LNCAP (cell line): ENCODE data around the gene SP140.

Experiments
- TF ChIP-seq, protein P1 (sequence below): fragments of 450-650 bp; IDR thresholded peaks from 2 replicates; pipeline ENCODE4 v1.5.1; 2017; ENCODE audit warnings: mild to moderate bottlenecking

The SP140 gene

DNA sequence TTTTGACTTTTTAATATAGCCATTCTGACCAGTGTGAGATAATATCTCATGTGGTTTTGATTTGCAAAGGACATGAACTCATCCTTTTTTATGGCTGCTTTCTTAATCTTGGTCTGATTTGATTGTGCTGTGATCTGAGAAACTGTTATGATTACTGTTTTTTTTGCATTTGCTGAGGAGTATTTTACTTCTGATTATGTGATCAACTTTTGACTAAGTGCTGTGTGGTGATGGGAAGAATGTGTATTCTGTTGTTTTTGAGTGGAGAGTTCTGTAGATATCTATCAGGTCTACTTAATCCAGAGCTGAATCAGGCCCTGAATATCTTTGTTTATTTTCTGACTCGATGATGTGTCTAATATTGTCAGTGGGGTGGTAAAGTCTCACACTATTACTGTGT lies 118.2 kb downstream of the SP140 start:
- TF ChIP-seq, protein P1, sequence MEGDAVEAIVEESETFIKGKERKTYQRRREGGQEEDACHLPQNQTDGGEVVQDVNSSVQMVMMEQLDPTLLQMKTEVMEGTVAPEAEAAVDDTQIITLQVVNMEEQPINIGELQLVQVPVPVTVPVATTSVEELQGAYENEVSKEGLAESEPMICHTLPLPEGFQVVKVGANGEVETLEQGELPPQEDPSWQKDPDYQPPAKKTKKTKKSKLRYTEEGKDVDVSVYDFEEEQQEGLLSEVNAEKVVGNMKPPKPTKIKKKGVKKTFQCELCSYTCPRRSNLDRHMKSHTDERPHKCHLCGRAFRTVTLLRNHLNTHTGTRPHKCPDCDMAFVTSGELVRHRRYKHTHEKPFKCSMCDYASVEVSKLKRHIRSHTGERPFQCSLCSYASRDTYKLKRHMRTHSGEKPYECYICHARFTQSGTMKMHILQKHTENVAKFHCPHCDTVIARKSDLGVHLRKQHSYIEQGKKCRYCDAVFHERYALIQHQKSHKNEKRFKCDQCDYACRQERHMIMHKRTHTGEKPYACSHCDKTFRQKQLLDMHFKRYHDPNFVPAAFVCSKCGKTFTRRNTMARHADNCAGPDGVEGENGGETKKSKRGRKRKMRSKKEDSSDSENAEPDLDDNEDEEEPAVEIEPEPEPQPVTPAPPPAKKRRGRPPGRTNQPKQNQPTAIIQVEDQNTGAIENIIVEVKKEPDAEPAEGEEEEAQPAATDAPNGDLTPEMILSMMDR: no peak

GRCh38 chr2:230346465-230346864 lies 120.9 kb downstream of the SP140 start:
- TF ChIP-seq, protein P1: no peak

- TF ChIP-seq, protein P1: no peak
Measured at GRCh38 chr2:230346921-230347533, 121.5 kb downstream of the SP140 start.

- TF ChIP-seq, protein P1: no peak
Measured at GRCh38 chr2:230347659-230348305, 122.2 kb downstream of the SP140 start.

DNA sequence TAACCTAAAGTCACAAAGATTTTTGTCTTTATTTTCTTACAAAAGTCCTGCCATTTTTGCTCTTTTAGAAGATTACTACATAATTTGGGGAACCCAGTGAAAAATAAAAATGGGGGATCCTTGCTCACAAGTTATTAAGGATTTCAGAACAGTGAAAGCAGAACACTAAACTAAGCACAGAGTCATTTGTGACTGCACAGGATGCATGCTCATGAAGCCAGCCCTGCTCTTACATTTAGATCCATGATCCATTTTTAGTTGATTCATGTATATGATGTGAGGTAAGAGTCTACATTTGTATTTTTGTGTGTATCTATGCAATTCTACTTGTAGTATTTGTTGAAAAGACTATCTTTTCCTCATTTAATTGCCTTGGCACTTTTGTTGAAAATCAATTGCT lies 123.3 kb downstream of the SP140 start:
- TF ChIP-seq, protein P1: no peak

DNA sequence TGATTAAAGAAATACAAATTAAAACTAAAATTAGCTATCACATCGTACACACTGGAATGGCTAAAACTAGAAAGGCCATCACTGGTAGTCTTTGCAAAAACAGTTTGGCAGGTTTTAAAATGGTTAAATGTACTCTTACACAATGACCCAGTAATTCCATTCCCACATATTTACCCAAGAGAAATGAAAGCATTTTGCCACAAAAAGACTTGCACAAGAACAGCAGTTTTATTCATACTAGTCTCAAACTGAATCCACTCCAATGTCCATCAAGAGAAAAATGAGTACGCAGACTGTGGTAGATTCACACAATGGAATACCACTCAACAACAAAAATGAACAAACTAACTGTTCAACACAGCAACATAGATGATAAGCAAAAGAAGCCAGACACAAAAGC lies 130.5 kb downstream of the SP140 start:
- TF ChIP-seq, protein P1: no peak

- TF ChIP-seq, protein P1: no peak
Measured at GRCh38 chr2:230358305-230358704, 132.8 kb downstream of the SP140 start.

DNA sequence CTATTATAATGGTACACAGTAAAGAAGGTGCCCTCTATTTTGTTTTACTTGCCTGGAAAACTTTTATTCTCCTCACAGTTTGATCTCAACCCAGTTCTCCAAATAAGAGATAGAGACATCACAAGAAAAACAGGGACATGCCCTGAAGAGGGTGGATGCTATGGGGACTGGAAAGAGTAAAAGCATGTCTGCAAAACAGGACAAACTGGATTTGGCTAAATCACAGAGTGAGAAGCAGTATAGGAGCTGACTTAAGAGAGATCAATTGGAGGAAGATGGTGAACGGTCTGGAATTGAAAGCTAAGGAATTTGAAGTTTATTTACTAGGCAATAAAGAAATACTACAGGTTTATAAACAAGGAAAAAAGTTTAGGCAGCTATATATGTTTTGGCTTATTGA lies 134.5 kb downstream of the SP140 start:
- TF ChIP-seq, protein P1: no peak
